ENCODE data around the gene TSPAN4. TPM values are rescaled to one million over a fixed set of nuclear protein-coding genes. Genes with fewer than 3 reads are reported as not detected.

The TSPAN4 gene, protein sequence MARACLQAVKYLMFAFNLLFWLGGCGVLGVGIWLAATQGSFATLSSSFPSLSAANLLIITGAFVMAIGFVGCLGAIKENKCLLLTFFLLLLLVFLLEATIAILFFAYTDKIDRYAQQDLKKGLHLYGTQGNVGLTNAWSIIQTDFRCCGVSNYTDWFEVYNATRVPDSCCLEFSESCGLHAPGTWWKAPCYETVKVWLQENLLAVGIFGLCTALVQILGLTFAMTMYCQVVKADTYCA
- total RNA-seq (100 to 1,000 TPM; 129 to 132 TPM), polyA plus RNA-seq (ENCODE audit: insufficient read length in 6 of 6) (10 to 100 TPM; 46.9 to 75.3 (median 73.2) TPM)
- long read RNA-seq, donor 1, transcript TSPAN4-203 (9 exons, 1,423 nt): major isoform, 6 of 136 reads
- long read RNA-seq, donor 1, partial matches to known transcripts: 106 of 136 reads
- long read RNA-seq, donor 1, other reads (novel, unspliced or antisense): 12 of 136 reads
- long read RNA-seq, donor 2, partial matches to known transcripts: 5 of 22 reads
- long read RNA-seq, donor 2, other reads (novel, unspliced or antisense): 5 of 22 reads
- long read RNA-seq, donor 3, transcript TSPAN4-203 (9 exons, 1,423 nt): major isoform, 8 of 39 reads
- long read RNA-seq, donor 3, partial matches to known transcripts: 29 of 39 reads
- long read RNA-seq, donor 3, other reads (novel, unspliced or antisense): 0 of 39 reads
- long read RNA-seq, donor 4, transcript TSPAN4-205 (9 exons, 1,426 nt): minor isoform, 9 of 122 reads
- long read RNA-seq, donor 4, transcript TSPAN4-206 (9 exons, 1,430 nt): minor isoform, 7 of 122 reads
- long read RNA-seq, donor 4, transcript TSPAN4-203 (9 exons, 1,423 nt): major isoform, 36 of 122 reads
- long read RNA-seq, donor 4, transcript TSPAN4-204 (9 exons, 1,462 nt): minor isoform, 11 of 122 reads
- long read RNA-seq, donor 4, partial matches to known transcripts: 12 of 122 reads
- long read RNA-seq, donor 4, other reads (novel, unspliced or antisense): 42 of 122 reads
- long read RNA-seq, donor 5, transcript TSPAN4-203 (9 exons, 1,423 nt): major isoform, 12 of 23 reads
- long read RNA-seq, donor 5, transcript TSPAN4-205 (9 exons, 1,426 nt): minor isoform, 6 of 23 reads
- long read RNA-seq, donor 5, partial matches to known transcripts: 0 of 23 reads
- long read RNA-seq, donor 5, other reads (novel, unspliced or antisense): 0 of 23 reads
- long read RNA-seq, donor 6, transcript TSPAN4-203 (9 exons, 1,423 nt): major isoform, 12 of 35 reads
- long read RNA-seq, donor 6, partial matches to known transcripts: 6 of 35 reads
- long read RNA-seq, donor 6, other reads (novel, unspliced or antisense): 6 of 35 reads
- long read RNA-seq, donor 7, transcript TSPAN4-203 (9 exons, 1,423 nt): major isoform, 13 of 48 reads
- long read RNA-seq, donor 7, partial matches to known transcripts: 28 of 48 reads
- long read RNA-seq, donor 7, other reads (novel, unspliced or antisense): 0 of 48 reads
- long read RNA-seq, donor 8, transcript TSPAN4-203 (9 exons, 1,423 nt): major isoform, 8 of 116 reads
- long read RNA-seq, donor 8, partial matches to known transcripts: 64 of 116 reads
- long read RNA-seq, donor 8, other reads (novel, unspliced or antisense): 35 of 116 reads
- long read RNA-seq, donor 9: 0 reads
- long read RNA-seq, donor 10, transcript TSPAN4-203 (9 exons, 1,423 nt): major isoform, 10 of 21 reads
- long read RNA-seq, donor 10, partial matches to known transcripts: 3 of 21 reads
- long read RNA-seq, donor 10, other reads (novel, unspliced or antisense): 5 of 21 reads
- long read RNA-seq, donor 11, transcript TSPAN4-203 (9 exons, 1,423 nt): major isoform, 6 of 50 reads
- long read RNA-seq, donor 11, partial matches to known transcripts: 42 of 50 reads
- long read RNA-seq, donor 11, other reads (novel, unspliced or antisense): 0 of 50 reads
- long read RNA-seq, donor 12, transcript TSPAN4-203 (9 exons, 1,423 nt): major isoform, 5 of 15 reads
- long read RNA-seq, donor 12, partial matches to known transcripts: 0 of 15 reads
- long read RNA-seq, donor 12, other reads (novel, unspliced or antisense): 6 of 15 reads

DNA sequence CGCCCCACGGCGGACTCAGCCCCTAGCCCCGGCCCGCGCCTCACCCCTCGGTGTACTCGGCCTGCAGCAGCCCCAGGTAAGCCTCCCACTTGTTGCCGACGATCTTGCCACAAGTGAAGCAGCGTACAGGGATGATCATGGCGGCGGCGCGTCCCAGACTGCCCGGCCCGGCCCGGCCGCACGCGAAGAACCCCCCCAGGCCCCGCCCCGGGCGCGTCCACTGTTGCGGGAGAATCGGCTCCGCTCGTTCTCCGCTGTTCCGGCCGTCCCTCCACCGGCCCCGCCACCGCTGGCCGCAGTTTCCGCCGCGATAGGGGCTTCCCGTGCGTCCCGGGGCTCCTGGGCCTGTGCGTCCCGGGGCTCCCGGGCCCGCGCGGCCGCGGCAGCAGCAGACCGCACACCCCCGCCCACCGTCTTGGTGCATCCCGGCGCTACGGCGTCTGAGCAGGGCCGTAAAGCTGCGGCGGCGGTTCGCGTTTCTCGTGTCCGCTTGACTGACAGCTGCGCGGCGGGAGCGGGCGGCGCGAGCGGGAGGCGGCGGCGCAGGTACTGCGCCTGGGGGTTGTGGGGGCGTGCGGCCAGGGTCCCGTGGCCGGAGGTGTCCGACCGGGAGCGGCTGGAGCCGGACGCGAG is at the start of gene TSPAN4, which contains the start of gene POLR2L:
Gene TSPAN4, plus strand, starts transcription at position 483 of the 633 bp plus-strand sequence. CDS start 7,453 bp downstream, outside the sequence.
Gene POLR2L, minus strand, starts transcription at position 160 of the 633 bp plus-strand sequence. Its CDS starts 21 bp downstream, at position 139.
- TF ChIP-seq, protein P1, sequence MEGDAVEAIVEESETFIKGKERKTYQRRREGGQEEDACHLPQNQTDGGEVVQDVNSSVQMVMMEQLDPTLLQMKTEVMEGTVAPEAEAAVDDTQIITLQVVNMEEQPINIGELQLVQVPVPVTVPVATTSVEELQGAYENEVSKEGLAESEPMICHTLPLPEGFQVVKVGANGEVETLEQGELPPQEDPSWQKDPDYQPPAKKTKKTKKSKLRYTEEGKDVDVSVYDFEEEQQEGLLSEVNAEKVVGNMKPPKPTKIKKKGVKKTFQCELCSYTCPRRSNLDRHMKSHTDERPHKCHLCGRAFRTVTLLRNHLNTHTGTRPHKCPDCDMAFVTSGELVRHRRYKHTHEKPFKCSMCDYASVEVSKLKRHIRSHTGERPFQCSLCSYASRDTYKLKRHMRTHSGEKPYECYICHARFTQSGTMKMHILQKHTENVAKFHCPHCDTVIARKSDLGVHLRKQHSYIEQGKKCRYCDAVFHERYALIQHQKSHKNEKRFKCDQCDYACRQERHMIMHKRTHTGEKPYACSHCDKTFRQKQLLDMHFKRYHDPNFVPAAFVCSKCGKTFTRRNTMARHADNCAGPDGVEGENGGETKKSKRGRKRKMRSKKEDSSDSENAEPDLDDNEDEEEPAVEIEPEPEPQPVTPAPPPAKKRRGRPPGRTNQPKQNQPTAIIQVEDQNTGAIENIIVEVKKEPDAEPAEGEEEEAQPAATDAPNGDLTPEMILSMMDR (IDR thresholded peaks at IDR 0.05): no peak
- no peaks in the 10 kb centered on the region for H3K9me3 ChIP-seq
- peak within 1 kb of the TSS; percentile 91 to 92 for H3K27ac ChIP-seq
- H3K4me1 ChIP-seq: peaks cover 29 to 73% of the 10 kb centered on the region in 2 donors
- peak within 1 kb of the TSS; percentile 98 to 99 for H3K4me3 ChIP-seq
- peaks cover 0 to 11% of the 10 kb centered on the region in 2 donors for H3K27me3 ChIP-seq
- ATAC-seq (peak; percentile 44), DNase-seq (peak; percentile 87 to 96 (median 90))
- peaks cover 0 to 36% of the 10 kb centered on the region in 2 donors for H3K36me3 ChIP-seq
- intact Hi-C loops (cut with DNase I): no loop called here

DNA sequence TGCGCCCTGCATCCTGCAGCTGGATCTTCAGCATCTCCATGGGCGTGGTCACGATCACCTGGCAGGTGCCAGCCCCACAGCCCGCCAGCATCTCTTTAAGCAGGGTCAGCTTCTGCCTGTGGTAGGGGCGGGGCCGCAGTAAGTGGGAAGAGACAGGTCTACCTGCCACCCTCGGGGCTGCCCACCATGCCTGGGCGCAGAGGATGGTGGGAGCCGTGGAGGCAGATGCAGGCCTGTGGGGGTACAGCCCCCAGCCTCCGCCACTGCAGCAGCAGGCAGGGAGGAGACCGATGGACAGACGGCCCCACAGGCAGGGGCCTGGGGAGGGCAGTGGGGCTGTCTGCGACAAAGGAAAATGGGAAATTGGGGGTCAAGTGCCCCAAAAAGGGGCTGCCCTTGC is 49.8 kb upstream of the TSPAN4 start:
- H3K4me3 ChIP-seq: no peak overlapping the region
- H3K4me1 ChIP-seq: peaks cover 20 to 34% of the 10 kb centered on the region in 2 donors
- no peak overlapping the region for H3K27ac ChIP-seq
- H3K9me3 ChIP-seq: no peaks in the 10 kb centered on the region
- TF ChIP-seq, protein P1 (IDR thresholded peaks at IDR 0.05): no peak
- intact Hi-C loops (cut with DNase I): no loop called here
- DNase-seq (no peak), ATAC-seq (no peak)
- H3K36me3 ChIP-seq: peaks cover 0 to 37% of the 10 kb centered on the region in 2 donors
- H3K27me3 ChIP-seq: peaks cover 0 to 26% of the 10 kb centered on the region in 2 donors

DNA sequence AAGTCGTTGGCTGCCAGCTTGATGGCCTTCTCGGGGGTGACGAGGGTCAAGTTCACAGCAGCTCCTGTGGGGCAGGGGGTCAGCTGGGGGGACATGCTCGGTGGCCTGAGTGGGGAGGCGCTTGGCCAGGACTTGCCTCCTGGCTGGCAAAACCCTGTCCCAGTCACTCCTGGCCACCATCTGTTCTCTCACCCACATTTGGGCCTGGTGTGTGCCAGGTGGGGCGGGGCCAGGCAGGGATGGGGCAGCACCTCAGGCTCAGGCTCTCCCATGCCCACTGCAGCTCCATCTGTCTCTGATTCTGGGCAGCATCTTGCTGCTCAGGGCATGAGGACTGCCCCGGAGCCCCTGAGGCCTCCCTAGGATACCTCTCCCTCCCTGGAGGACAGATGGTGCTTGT is 49.1 kb upstream of the TSPAN4 start:
- no peak overlapping the region for H3K27ac ChIP-seq
- no peak for DNase-seq
- no peaks in the 10 kb centered on the region for H3K9me3 ChIP-seq
- no peak for ATAC-seq
- peaks cover 0 to 37% of the 10 kb centered on the region in 2 donors for H3K36me3 ChIP-seq
- no peak overlapping the region for H3K4me3 ChIP-seq
- H3K4me1 ChIP-seq: peaks cover 20 to 38% of the 10 kb centered on the region in 2 donors
- peaks cover 0 to 19% of the 10 kb centered on the region in 2 donors for H3K27me3 ChIP-seq
- intact Hi-C loops (cut with DNase I): no loop called here
- TF ChIP-seq, protein P1 (IDR thresholded peaks at IDR 0.05): no peak
